RPMI7951 (cell line): ENCODE measurements around the gene HSF5. TPM values are rescaled to one million over a fixed set of nuclear protein-coding genes. Genes with fewer than 3 reads are reported as not detected.
A peak's percentile ranks its signal among the peaks of the same experiment; 100 is the strongest.
"Not testable (repeated sequence)": the region's sequence is repeated elsewhere in the genome, so short reads cannot be mapped to it uniquely, and the experiment has no call there.

Source experiments
- DNase-seq: peaks from one replicate; pipeline ENCODE4 v3.0.0-alpha.2; 2012; ENCODE audit warnings: low read depth
- total RNA-seq: library from RNA; depleted of rRNA; stranded (reverse); fragments of >200 nt; shearing (Covaris generic); gene quantifications from 2 replicates; pipeline ENCODE4 v1.2.3, GENCODE V29; 2014

HSF5 gene
- total RNA-seq, 1 experiment from 2014 or later: not detected

- not testable (repeated sequence) for DNase-seq
These were observed 6.4 kb downstream of the HSF5 start for GRCh38 chr17:58481798-58482197.

GRCh38 chr17:58480090-58480489, 8.1 kb downstream of the HSF5 start:
- no peak for DNase-seq

GRCh38 chr17:58476812-58477211, 11.4 kb downstream of the HSF5 start:
- DNase-seq: no peak

GRCh38 chr17:58475985-58476384, 12.2 kb downstream of the HSF5 start:
- DNase-seq: no peak

- DNase-seq: no peak
These were observed 17.9 kb downstream of the HSF5 start for GRCh38 chr17:58470356-58470755.

- no peak for DNase-seq
These were observed 19.3 kb downstream of the HSF5 start for GRCh38 chr17:58468944-58469343.

- DNase-seq: no peak
These were observed 32.7 kb downstream of the HSF5 start for GRCh38 chr17:58455491-58455890.

- peak; percentile 3 for DNase-seq
These were observed 35.5 kb downstream of the HSF5 start for GRCh38 chr17:58452738-58453137.

GRCh38 chr17:58447039-58447975, 40.9 kb downstream of the HSF5 start:
- DNase-seq: peak; percentile 70

GRCh38 chr17:58446086-58446485, 42.1 kb downstream of the HSF5 start:
- no peak for DNase-seq

GRCh38 chr17:58436805-58437239, 51.4 kb downstream of the HSF5 start:
- no peak for DNase-seq

GRCh38 chr17:58436245-58436644, 52.0 kb downstream of the HSF5 start:
- DNase-seq: no peak

GRCh38 chr17:58432806-58433573, 55.2 kb downstream of the HSF5 start:
- DNase-seq: no peak

GRCh38 chr17:58427807-58428206, 60.4 kb downstream of the HSF5 start:
- DNase-seq: no peak

GRCh38 chr17:58421711-58422110, 66.5 kb downstream of the HSF5 start:
- no peak for DNase-seq

- no peak for DNase-seq
These were observed 67.4 kb downstream of the HSF5 start for GRCh38 chr17:58420827-58421226.

GRCh38 chr17:58417300-58418092, 70.7 kb downstream of the HSF5 start, which contains the start of gene RNF43:
RNF43 (minus strand) TSS chr17:58417534; CDS start chr17:58415577, 1,957 bp downstream.
- peak; percentile 78 for DNase-seq

- DNase-seq: no peak
These were observed 71.3 kb downstream of the HSF5 start for GRCh38 chr17:58416937-58417299.

- DNase-seq: no peak
These were observed 71.8 kb downstream of the HSF5 start for GRCh38 chr17:58416396-58416795.

GRCh38 chr17:58415371-58416055, 72.7 kb downstream of the HSF5 start:
- DNase-seq: no peak

- no peak for DNase-seq
These were observed 73.6 kb downstream of the HSF5 start for GRCh38 chr17:58414596-58414997.
